ENCODE data around the gene CNTNAP2. TPM values are rescaled to one million over a fixed set of nuclear protein-coding genes. Genes with fewer than 3 reads are reported as not detected.
"Not testable (repeated sequence)": the region's sequence is repeated elsewhere in the genome, so short reads cannot be mapped to it uniquely, and the experiment has no call there.

The CNTNAP2 gene
- total and polyA plus RNA-seq, 7 experiments from 2014 or later, result 0.02 to 0.48 (median 0.24) TPM; not detected in 2

GRCh38 chr7:148408307-148408706, 2291.7 kb downstream of the CNTNAP2 start:
- POLR2A ChIA-PET, result no interaction called here
- Histone ChIP-seq H3K4me1 (ENCODE audit: control insufficient read depth in 2 of 2, insufficient read depth in 2 of 2, low read length in 2 of 2) (no peaks in the 10 kb centered on the region), H3K27me3 (ENCODE audit: control insufficient read depth in 2 of 2, insufficient read depth in 2 of 2, low read length in 2 of 2) (no peaks in the 10 kb centered on the region), H3K36me3 (ENCODE audit: control insufficient read depth in 2 of 3, insufficient read depth in 3 of 3, low read length in 3 of 3) (no peaks in the 10 kb centered on the region), H3K4me3 (ENCODE audit: low read length) (no peak overlapping the region), H3K9me3 (ENCODE audit: control insufficient read depth in 2 of 3, low read length in 3 of 3) (no peaks in the 10 kb centered on the region), H3K27ac (ENCODE audit: low read depth, low read length) (no peak overlapping the region)
- ATAC-seq (no peak), DNase-seq (no peak)
- intact Hi-C loops (cut with micrococcal nuclease), result no loop called here
- CTCF ChIA-PET, result no interaction called here
- Mint-ChIP-seq H3K9me3 (no peaks in the 10 kb centered on the region), H3K4me1 (no peaks in the 10 kb centered on the region), H3K27ac (no peak overlapping the region), H3K4me3 (no peak overlapping the region), H3K27me3 (peaks cover 2 to 21% (median 11%) of the 10 kb centered on the region in 5 donors), H3K36me3 (no peaks in the 10 kb centered on the region)

- intact Hi-C loops (cut with micrococcal nuclease), result no loop called here
- Mint-ChIP-seq H3K27ac (no peak overlapping the region), H3K4me3 (no peak overlapping the region), H3K4me1 (no peaks in the 10 kb centered on the region), H3K36me3 (no peaks in the 10 kb centered on the region), H3K9me3 (no peaks in the 10 kb centered on the region), H3K27me3 (peaks cover 3 to 13% (median 7%) of the 10 kb centered on the region in 5 donors)
- Histone ChIP-seq H3K4me3 (ENCODE audit: low read length) (no peak overlapping the region), H3K4me1 (ENCODE audit: control insufficient read depth in 2 of 2, insufficient read depth in 2 of 2, low read length in 2 of 2) (no peaks in the 10 kb centered on the region), H3K27ac (ENCODE audit: low read depth, low read length) (no peak overlapping the region), H3K9me3 (ENCODE audit: control insufficient read depth in 2 of 3, low read length in 3 of 3) (no peaks in the 10 kb centered on the region), H3K27me3 (ENCODE audit: control insufficient read depth in 2 of 2, insufficient read depth in 2 of 2, low read length in 2 of 2) (no peaks in the 10 kb centered on the region), H3K36me3 (ENCODE audit: control insufficient read depth in 2 of 3, insufficient read depth in 3 of 3, low read length in 3 of 3) (no peaks in the 10 kb centered on the region)
- ATAC-seq, result no peak
- ChIA-PET POLR2A (no interaction called here), CTCF (no interaction called here)
- no peak for DNase-seq
Observed at GRCh38 chr7:148410905-148411304, 2294.3 kb downstream of the CNTNAP2 start.

- no peaks in the 10 kb centered on the region for H3K9me3 Mint-ChIP-seq
- Histone ChIP-seq H3K4me3 (ENCODE audit: low read length) (no peak overlapping the region), H3K36me3 (ENCODE audit: control insufficient read depth in 2 of 3, insufficient read depth in 3 of 3, low read length in 3 of 3) (no peaks in the 10 kb centered on the region), H3K9me3 (ENCODE audit: control insufficient read depth in 2 of 3, low read length in 3 of 3) (no peaks in the 10 kb centered on the region), H3K27me3 (ENCODE audit: control insufficient read depth in 2 of 2, insufficient read depth in 2 of 2, low read length in 2 of 2) (no peaks in the 10 kb centered on the region), H3K4me1 (ENCODE audit: control insufficient read depth in 2 of 2, insufficient read depth in 2 of 2, low read length in 2 of 2) (no peaks in the 10 kb centered on the region), H3K27ac (ENCODE audit: low read depth, low read length) (no peak overlapping the region)
- intact Hi-C loops (cut with micrococcal nuclease), result no loop called here
- DNase-seq, result no peak
- CTCF ChIA-PET, result no interaction called here
- no peak overlapping the region for H3K4me3 Mint-ChIP-seq
- ATAC-seq, result no peak
- POLR2A ChIA-PET, result no interaction called here
- H3K27me3 Mint-ChIP-seq, result peaks cover 2 to 12% (median 7%) of the 10 kb centered on the region in 5 donors
- H3K27ac Mint-ChIP-seq, result no peak overlapping the region
- H3K36me3 Mint-ChIP-seq, result no peaks in the 10 kb centered on the region
- H3K4me1 Mint-ChIP-seq, result no peaks in the 10 kb centered on the region
Observed at GRCh38 chr7:148412691-148413090, 2296.1 kb downstream of the CNTNAP2 start.

GRCh38 chr7:148419856-148420832, 2303.5 kb downstream of the CNTNAP2 start:
- no peak for ATAC-seq
- CTCF ChIA-PET, result no interaction called here
- H3K4me1 Mint-ChIP-seq, result peaks cover 0 to 7% (median 0%) of the 10 kb centered on the region in 7 donors
- peaks cover 0 to 22% (median 9%) of the 10 kb centered on the region in 11 donors for H3K9me3 Mint-ChIP-seq
- Histone ChIP-seq H3K9me3 (ENCODE audit: control insufficient read depth in 2 of 3, low read length in 3 of 3) (no peaks in the 10 kb centered on the region), H3K27ac (ENCODE audit: low read depth, low read length) (no peak overlapping the region), H3K27me3 (ENCODE audit: control insufficient read depth in 2 of 2, insufficient read depth in 2 of 2, low read length in 2 of 2) (no peaks in the 10 kb centered on the region), H3K4me3 (ENCODE audit: low read length) (no peak overlapping the region), H3K4me1 (ENCODE audit: control insufficient read depth in 2 of 2, insufficient read depth in 2 of 2, low read length in 2 of 2) (no peaks in the 10 kb centered on the region), H3K36me3 (ENCODE audit: control insufficient read depth in 2 of 3, insufficient read depth in 3 of 3, low read length in 3 of 3) (no peaks in the 10 kb centered on the region)
- no peak overlapping the region for H3K4me3 Mint-ChIP-seq
- H3K36me3 Mint-ChIP-seq, result peaks cover 0 to 2% (median 0%) of the 10 kb centered on the region in 5 donors
- no peak overlapping the region for H3K27ac Mint-ChIP-seq
- POLR2A ChIA-PET, result no interaction called here
- peaks cover 27 to 48% (median 32%) of the 10 kb centered on the region in 5 donors for H3K27me3 Mint-ChIP-seq
- intact Hi-C loops (cut with micrococcal nuclease), result no loop called here
- no peak for DNase-seq

GRCh38 chr7:148422030-148422429, 2305.4 kb downstream of the CNTNAP2 start:
- ChIA-PET POLR2A (no interaction called here), CTCF (no interaction called here)
- no peaks in the 10 kb centered on the region for H3K4me1 ChIP-seq (ENCODE audit: control insufficient read depth in 2 of 2, insufficient read depth in 2 of 2, low read length in 2 of 2)
- Mint-ChIP-seq H3K9me3 (peaks cover 0 to 22% (median 11%) of the 10 kb centered on the region in 11 donors), H3K4me1 (peaks cover 0 to 7% (median 0%) of the 10 kb centered on the region in 7 donors), H3K27ac (no peak overlapping the region), H3K27me3 (peaks cover 24 to 48% (median 37%) of the 10 kb centered on the region in 5 donors), H3K4me3 (no peak overlapping the region), H3K36me3 (peaks cover 0 to 4% (median 3%) of the 10 kb centered on the region in 5 donors)
- no peaks in the 10 kb centered on the region for H3K27me3 ChIP-seq (ENCODE audit: control insufficient read depth in 2 of 2, insufficient read depth in 2 of 2, low read length in 2 of 2)
- no peaks in the 10 kb centered on the region for H3K36me3 ChIP-seq (ENCODE audit: control insufficient read depth in 2 of 3, insufficient read depth in 3 of 3, low read length in 3 of 3)
- H3K4me3 ChIP-seq (ENCODE audit: low read length), result no peak overlapping the region
- H3K27ac ChIP-seq (ENCODE audit: low read depth, low read length), result no peak overlapping the region
- no peaks in the 10 kb centered on the region for H3K9me3 ChIP-seq (ENCODE audit: control insufficient read depth in 2 of 3, low read length in 3 of 3)
- intact Hi-C loops (cut with micrococcal nuclease), result no loop called here
- DNase-seq (no peak), ATAC-seq (no peak)

- H3K4me1 ChIP-seq (ENCODE audit: control insufficient read depth in 2 of 2, insufficient read depth in 2 of 2, low read length in 2 of 2); H3K27me3 ChIP-seq (ENCODE audit: control insufficient read depth in 2 of 2, insufficient read depth in 2 of 2, low read length in 2 of 2); ATAC-seq; POLR2A ChIA-PET; H3K4me3 ChIP-seq (ENCODE audit: low read length); H3K36me3 Mint-ChIP-seq; H3K27ac ChIP-seq (ENCODE audit: low read depth, low read length); H3K36me3 ChIP-seq (ENCODE audit: control insufficient read depth in 2 of 3, insufficient read depth in 3 of 3, low read length in 3 of 3); H3K4me3 Mint-ChIP-seq; CTCF ChIA-PET; H3K4me1 Mint-ChIP-seq; H3K9me3 ChIP-seq (ENCODE audit: control insufficient read depth in 2 of 3, low read length in 3 of 3); DNase-seq; intact Hi-C loops (cut with micrococcal nuclease); H3K27ac Mint-ChIP-seq: not testable (repeated sequence)
- Mint-ChIP-seq H3K27me3 (peaks cover 14 to 22% (median 19%) of the 10 kb centered on the region in 5 donors), H3K9me3 (peaks cover 0 to 29% (median 13%) of the 10 kb centered on the region in 11 donors)
Observed at GRCh38 chr7:148426393-148426792, 2309.8 kb downstream of the CNTNAP2 start.

GRCh38 chr7:148430690-148431089, 2314.1 kb downstream of the CNTNAP2 start:
- H3K4me3 ChIP-seq (ENCODE audit: low read length); H3K4me1 Mint-ChIP-seq; H3K4me1 ChIP-seq (ENCODE audit: control insufficient read depth in 2 of 2, insufficient read depth in 2 of 2, low read length in 2 of 2); H3K36me3 ChIP-seq (ENCODE audit: control insufficient read depth in 2 of 3, insufficient read depth in 3 of 3, low read length in 3 of 3); H3K27me3 ChIP-seq (ENCODE audit: control insufficient read depth in 2 of 2, insufficient read depth in 2 of 2, low read length in 2 of 2); CTCF ChIA-PET; POLR2A ChIA-PET; intact Hi-C loops (cut with micrococcal nuclease); H3K27ac Mint-ChIP-seq; H3K9me3 ChIP-seq (ENCODE audit: control insufficient read depth in 2 of 3, low read length in 3 of 3); ATAC-seq; H3K4me3 Mint-ChIP-seq; H3K27ac ChIP-seq (ENCODE audit: low read depth, low read length); H3K9me3 Mint-ChIP-seq; H3K36me3 Mint-ChIP-seq; DNase-seq; H3K27me3 Mint-ChIP-seq: not testable (repeated sequence)
